GM12892 (cell line): Measurements from ENCODE around the gene GABRA5.

Experiments
- POLR2A ChIP-seq: IDR thresholded peaks from 2 replicates; pipeline ENCODE4 v1.6.1; 2011; ENCODE audit warnings: low read depth, low read length, control low read depth
- POLR2AphosphoS5 ChIP-seq: IDR thresholded peaks from 2 replicates; pipeline ENCODE4 v1.6.1; 2011; ENCODE audit warnings: low read depth, low read length, control low read depth
- TAF1 ChIP-seq: IDR thresholded peaks from 2 replicates; pipeline ENCODE4 v1.6.1; 2011; ENCODE audit warnings: low read depth, mild to moderate bottlenecking, control low read depth, low read length, borderline replicate concordance

GRCh38 chr15:26891448-26892181 lies 24.8 kb downstream of the GABRA5 start:
- TF ChIP-seq POLR2A (no peak), POLR2AphosphoS5 (no peak), TAF1 (no peak)
